HEK293 (cell line): ENCODE data around the gene PLIN4.

ENCODE experiments used
- CTCF ChIA-PET: fragments of 350-600 bp; formaldehyde crosslinking; extraction: SDS; loops from one replicate; lab custom pipeline; 2021; ENCODE audit warnings: antibody characterized with exemption; lab: Yijun Ruan, JAX
- POLR2A ChIA-PET: fragments of 300-600 bp; formaldehyde crosslinking; extraction: SDS; loops from one replicate; lab custom pipeline; 2020; ENCODE audit warnings: antibody characterized with exemption, inconsistent platforms; lab: Yijun Ruan, JAX
- H3K27ac ChIP-seq: fragments of 200-500 bp; sonication (Bioruptor generic); 2 replicates; pipeline ENCODE4 v1.5.1; 2014; ENCODE audit warnings: low read depth, low read length, control low read depth, inconsistent platforms; ENCODE audit errors: extremely low read depth
- H3K36me3 ChIP-seq, 2 experiments: fragments of 200-500 bp in 1 of 2; sonication (Bioruptor generic) in 1 of 2; 1 replicate in 1 of 2; 2 replicates in 1 of 2; pipeline ENCODE4 v1.5.1; 2014 to 2017; ENCODE audit warnings: inconsistent platforms in 2 of 2, low read length in 2 of 2; ENCODE audit not compliant: control insufficient read depth in 2 of 2, insufficient read depth in 1 of 2
- H3K4me1 ChIP-seq: fragments of 200-500 bp; sonication (Bioruptor generic); 2 replicates; pipeline ENCODE4 v1.5.1; 2014; ENCODE audit warnings: mild to moderate bottlenecking, low read length, inconsistent platforms; ENCODE audit not compliant: control insufficient read depth, insufficient read depth
- H3K4me3 ChIP-seq: 2 replicates; pipeline ENCODE4 v1.5.1; 2011; ENCODE audit warnings: low read depth, mild to moderate bottlenecking, control low read depth, low read length, moderate library complexity
- H3K9me3 ChIP-seq: fragments of 200-500 bp; sonication (Bioruptor generic); 2 replicates; pipeline ENCODE4 v1.5.1; 2014; ENCODE audit warnings: low read depth, low read length, inconsistent platforms; ENCODE audit not compliant: control insufficient read depth, insufficient read depth
- GFI1B ChIP-seq: fragments of 450-650 bp; formaldehyde crosslinking; IDR thresholded peaks from 2 replicates; pipeline ENCODE4 v1.5.1; 2016; ENCODE audit warnings: missing biosample characterization, missing genetic modification characterization
- GLIS1 ChIP-seq: fragments of 450-650 bp; formaldehyde crosslinking; IDR thresholded peaks from 2 replicates; pipeline ENCODE4 v1.5.1; 2016; ENCODE audit warnings: missing biosample characterization, missing genetic modification characterization
- KLF8 ChIP-seq: fragments of 450-650 bp; formaldehyde crosslinking; IDR thresholded peaks from 2 replicates; pipeline ENCODE4 v1.5.1; 2016; ENCODE audit warnings: missing biosample characterization, missing genetic modification characterization
- PBX3 ChIP-seq: sonication (generic); formaldehyde crosslinking; IDR thresholded peaks from 2 replicates; pipeline ENCODE4 v1.8.1; 2022; ENCODE audit warnings: mild to moderate bottlenecking, moderate library complexity, missing genetic modification reagents
- PRDM1 ChIP-seq: fragments of 450-650 bp; formaldehyde crosslinking; IDR thresholded peaks from 2 replicates; pipeline ENCODE4; 2016; ENCODE audit warnings: missing biosample characterization, missing genetic modification characterization
- PRDM10 ChIP-seq: fragments of 450-650 bp; formaldehyde crosslinking; IDR thresholded peaks from 2 replicates; pipeline ENCODE4 v1.5.1; 2016; ENCODE audit warnings: missing biosample characterization, missing genetic modification characterization
- ZBTB1 ChIP-seq: fragments of 450-650 bp; formaldehyde crosslinking; IDR thresholded peaks from 2 replicates; pipeline ENCODE4 v1.5.1; 2016; ENCODE audit warnings: missing biosample characterization, missing genetic modification characterization
- ZBTB17 ChIP-seq: fragments of 450-650 bp; formaldehyde crosslinking; IDR thresholded peaks from 2 replicates; pipeline ENCODE4 v1.5.1; 2016; ENCODE audit warnings: missing biosample characterization, missing genetic modification characterization
- ZBTB20 ChIP-seq: fragments of 450-650 bp; formaldehyde crosslinking; IDR thresholded peaks from 2 replicates; pipeline ENCODE4 v1.5.1; 2016; ENCODE audit warnings: missing biosample characterization, missing genetic modification characterization
- ZFHX2 ChIP-seq: fragments of 450-650 bp; formaldehyde crosslinking; conservative IDR thresholded peaks from 2 replicates; pipeline ENCODE4 v1.5.1; 2016; ENCODE audit warnings: missing biosample characterization, missing genetic modification characterization
- ZNF133 ChIP-seq: fragments of 450-650 bp; formaldehyde crosslinking; IDR thresholded peaks from 2 replicates; pipeline ENCODE4 v1.5.1; 2016; ENCODE audit warnings: missing biosample characterization, missing genetic modification characterization
- ZNF146 ChIP-seq: fragments of 450-650 bp; formaldehyde crosslinking; IDR thresholded peaks from 2 replicates; pipeline ENCODE4 v1.5.1; 2016; ENCODE audit warnings: missing biosample characterization, missing genetic modification characterization
- ZNF169 ChIP-seq: fragments of 450-650 bp; formaldehyde crosslinking; IDR thresholded peaks from 2 replicates; pipeline ENCODE4 v1.5.1; 2016; ENCODE audit warnings: missing biosample characterization, missing genetic modification characterization
- ZNF274 ChIP-seq, 2 experiments: fragments of 200-500 bp in 1 of 2; fragments of 450-650 bp in 1 of 2; sonication (Bioruptor generic) in 1 of 2; formaldehyde crosslinking in 1 of 2; IDR thresholded peaks; 2 replicates each; pipeline versions ENCODE4 v1.5.1 to v1.6.1; 2014 to 2016; ENCODE audit warnings: borderline replicate concordance in 1 of 2, inconsistent platforms in 1 of 2, low read length in 1 of 2, missing biosample characterization in 1 of 2, missing genetic modification characterization in 1 of 2
- ZNF292 ChIP-seq: fragments of 450-650 bp; formaldehyde crosslinking; IDR thresholded peaks from 2 replicates; pipeline ENCODE4 v1.5.1; 2016; ENCODE audit warnings: low read depth, missing biosample characterization, missing genetic modification characterization, borderline replicate concordance
- ZNF324 ChIP-seq: fragments of 450-650 bp; formaldehyde crosslinking; IDR thresholded peaks from 2 replicates; pipeline ENCODE4 v1.5.1; 2016; ENCODE audit warnings: missing biosample characterization, missing genetic modification characterization
- ZNF394 ChIP-seq: fragments of 450-650 bp; formaldehyde crosslinking; IDR thresholded peaks from 2 replicates; pipeline ENCODE4 v1.5.1; 2016; ENCODE audit warnings: missing biosample characterization, missing genetic modification characterization, mild to moderate bottlenecking, moderate library complexity, borderline replicate concordance
- ZNF404 ChIP-seq: fragments of 450-650 bp; formaldehyde crosslinking; IDR thresholded peaks from 2 replicates; pipeline ENCODE4 v1.5.1; 2017; ENCODE audit warnings: missing biosample characterization, missing genetic modification characterization
- ZNF423 ChIP-seq: fragments of 450-650 bp; formaldehyde crosslinking; IDR thresholded peaks from 2 replicates; pipeline ENCODE4 v1.5.1; 2016; ENCODE audit warnings: missing biosample characterization, missing genetic modification characterization
- ZNF529 ChIP-seq: fragments of 450-650 bp; formaldehyde crosslinking; IDR thresholded peaks from 2 replicates; pipeline ENCODE4 v1.5.1; 2017; ENCODE audit warnings: missing genetic modification characterization, missing biosample characterization; ENCODE audit not compliant: insufficient replicate concordance
- ZNF561 ChIP-seq: fragments of 450-650 bp; IDR thresholded peaks from 2 replicates; pipeline ENCODE4 v1.5.1; 2018; ENCODE audit warnings: missing biosample characterization, missing genetic modification characterization, borderline replicate concordance
- ZNF624 ChIP-seq: fragments of 450-650 bp; formaldehyde crosslinking; IDR thresholded peaks from 2 replicates; pipeline ENCODE4 v1.5.1; 2017; ENCODE audit warnings: missing biosample characterization, missing genetic modification characterization
- ZNF658 ChIP-seq: fragments of 450-650 bp; formaldehyde crosslinking; IDR thresholded peaks from 2 replicates; pipeline ENCODE4; 2016; ENCODE audit warnings: missing biosample characterization, missing genetic modification characterization
- ZNF670 ChIP-seq: fragments of 450-650 bp; formaldehyde crosslinking; IDR thresholded peaks from 2 replicates; pipeline ENCODE4 v1.5.1; 2016; ENCODE audit warnings: missing biosample characterization, missing genetic modification characterization, low read depth
- ZNF692 ChIP-seq: fragments of 450-650 bp; formaldehyde crosslinking; IDR thresholded peaks from 2 replicates; pipeline ENCODE4 v1.5.1; 2016; ENCODE audit warnings: missing biosample characterization, missing genetic modification characterization
- ZNF704 ChIP-seq: fragments of 450-650 bp; formaldehyde crosslinking; IDR thresholded peaks from 2 replicates; pipeline ENCODE4 v1.5.1; 2016; ENCODE audit warnings: missing biosample characterization, missing genetic modification characterization
- ZNF768 ChIP-seq: fragments of 450-650 bp; formaldehyde crosslinking; IDR thresholded peaks from 2 replicates; pipeline ENCODE4 v1.5.1; 2018; ENCODE audit warnings: missing biosample characterization, mild to moderate bottlenecking, missing genetic modification characterization
- ZNF785 ChIP-seq: fragments of 450-650 bp; formaldehyde crosslinking; IDR thresholded peaks from 2 replicates; pipeline ENCODE4 v1.5.1; 2016; ENCODE audit warnings: missing biosample characterization, missing genetic modification characterization
- ZNF830 ChIP-seq: fragments of 450-650 bp; IDR thresholded peaks from 2 replicates; pipeline ENCODE4 v1.5.0; 2018; ENCODE audit warnings: missing biosample characterization, missing genetic modification characterization, low read depth, mild to moderate bottlenecking, moderate library complexity
- ZSCAN23 ChIP-seq: fragments of 450-650 bp; formaldehyde crosslinking; IDR thresholded peaks from 2 replicates; pipeline ENCODE4 v1.5.1; 2016; ENCODE audit warnings: missing biosample characterization, missing genetic modification characterization

The PLIN4 gene

GRCh38 chr19:4456476-4456842 is 61.8 kb downstream of the PLIN4 start (continued):
- no peak for TF ChIP-seq ZNF529 (tag by site-specific recombination)
- TF ChIP-seq PRDM1, result peak; percentile 82
- no peak for TF ChIP-seq ZFHX2 (tag by site-specific recombination)

- Histone ChIP-seq H3K9me3 (no peaks in the 10 kb centered on the region), H3K27ac (peak overlapping the region; percentile 67), H3K4me3 (peak overlapping the region; percentile 60; the same call in 1 of the 2 replicates), H3K36me3 (peaks cover 8 to 40% of the 10 kb centered on the region in 2 experiments; a peak in 2 of 3 replicates), H3K4me1 (peaks cover 7% of the 10 kb centered on the region)
- ChIA-PET POLR2A (interaction anchor here (0.6 to 4.9 kb wide), 7 partner anchors 9 to 22 kb away, joined by 3 to 23 read pairs (median 4); partner anchors contain the start of gene HDGFL2), CTCF (interaction anchor here (0.5 to 1.5 kb wide), 5 partner anchors 10 to 189 kb away, joined by 3 to 5 read pairs (median 4); no protein-coding TSS in a partner anchor)
- TF ChIP-seq ZNF133 (tag by site-specific recombination) (no peak), ZBTB20 (tag by site-specific recombination) (peak; percentile 38; the same call in 1 of the 2 replicates), ZNF561 (tag by site-specific recombination) (no peak), GFI1B (tag by site-specific recombination) (no peak), ZNF274 (IDR thresholded peaks at IDR 0.05; ENCODE audit: low read length) (no peak), ZNF274 (tag by site-specific recombination; IDR thresholded peaks at IDR 0.05; ENCODE audit: borderline replicate concordance) (no peak), ZNF704 (tag by site-specific recombination) (no peak), PRDM10 (tag by site-specific recombination) (no peak), ZSCAN23 (tag by site-specific recombination) (no peak; the same call in 1 of the 2 replicates), ZBTB1 (no peak), ZNF692 (no peak), ZNF670 (tag by site-specific recombination) (no peak), ZNF423 (tag by site-specific recombination) (no peak), ZNF394 (tag by site-specific recombination) (no peak), GLIS1 (tag by site-specific recombination) (peak; percentile 64), ZNF529 (tag by site-specific recombination) (no peak), ZNF624 (no peak), ZNF146 (tag by site-specific recombination) (no peak), ZNF658 (no peak), ZNF324 (tag by site-specific recombination) (no peak), ZNF768 (tag by site-specific recombination) (no peak), ZNF292 (tag by site-specific recombination) (no peak), ZNF785 (tag by site-specific recombination) (no peak), KLF8 (tag by site-specific recombination) (no peak), ZBTB17 (tag by site-specific recombination) (no peak), PBX3 (no peak), ZNF830 (no peak), ZNF404 (no peak), ZNF169 (no peak)
Observed at GRCh38 chr19:4455719-4456475, 62.4 kb downstream of the PLIN4 start.
